Panc1 (cell line): ENCODE measurements around the gene TBC1D7.

Experiments
- POLR2AphosphoS5 ChIP-seq: IDR thresholded peaks from 2 replicates; pipeline ENCODE4 v1.6.1; 2012; ENCODE audit warnings: mild to moderate bottlenecking, low read depth, low read length, moderate library complexity
- TF ChIP-seq, protein P1 (sequence below): fragments of 450-650 bp; IDR thresholded peaks from 2 replicates; pipeline ENCODE4 v1.5.1; 2017; ENCODE audit warnings: mild to moderate bottlenecking
- TF ChIP-seq, protein P2 (sequence below), 2 experiments: IDR thresholded peaks; 2 replicates each; pipeline ENCODE4 v1.6.1; 2011 to 2012; ENCODE audit warnings: low read depth in 2 of 2, control low read depth in 1 of 2, low read length in 1 of 2, mild to moderate bottlenecking in 1 of 2, moderate library complexity in 1 of 2; ENCODE audit not compliant: insufficient read depth in 1 of 2

DNA sequence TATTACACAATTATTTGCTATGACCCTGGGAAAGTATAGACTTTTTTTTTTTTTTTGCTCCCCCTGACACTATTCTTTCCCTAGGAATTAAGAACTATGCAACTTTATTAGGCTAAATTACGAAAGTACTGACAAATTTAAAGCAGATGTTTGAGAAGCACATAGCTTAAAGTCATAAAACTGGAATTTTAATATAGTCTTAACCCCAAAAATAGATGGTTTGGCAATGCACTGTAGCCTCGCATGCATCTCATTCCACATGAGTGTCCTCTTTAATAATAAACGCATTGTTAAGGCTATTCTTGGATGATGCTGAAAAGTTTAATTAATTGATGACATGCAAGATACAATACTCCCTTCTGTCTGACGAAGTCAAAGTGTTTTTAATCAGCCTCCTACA is 49.3 kb downstream of the TBC1D7 start:
- TF ChIP-seq, protein P1, sequence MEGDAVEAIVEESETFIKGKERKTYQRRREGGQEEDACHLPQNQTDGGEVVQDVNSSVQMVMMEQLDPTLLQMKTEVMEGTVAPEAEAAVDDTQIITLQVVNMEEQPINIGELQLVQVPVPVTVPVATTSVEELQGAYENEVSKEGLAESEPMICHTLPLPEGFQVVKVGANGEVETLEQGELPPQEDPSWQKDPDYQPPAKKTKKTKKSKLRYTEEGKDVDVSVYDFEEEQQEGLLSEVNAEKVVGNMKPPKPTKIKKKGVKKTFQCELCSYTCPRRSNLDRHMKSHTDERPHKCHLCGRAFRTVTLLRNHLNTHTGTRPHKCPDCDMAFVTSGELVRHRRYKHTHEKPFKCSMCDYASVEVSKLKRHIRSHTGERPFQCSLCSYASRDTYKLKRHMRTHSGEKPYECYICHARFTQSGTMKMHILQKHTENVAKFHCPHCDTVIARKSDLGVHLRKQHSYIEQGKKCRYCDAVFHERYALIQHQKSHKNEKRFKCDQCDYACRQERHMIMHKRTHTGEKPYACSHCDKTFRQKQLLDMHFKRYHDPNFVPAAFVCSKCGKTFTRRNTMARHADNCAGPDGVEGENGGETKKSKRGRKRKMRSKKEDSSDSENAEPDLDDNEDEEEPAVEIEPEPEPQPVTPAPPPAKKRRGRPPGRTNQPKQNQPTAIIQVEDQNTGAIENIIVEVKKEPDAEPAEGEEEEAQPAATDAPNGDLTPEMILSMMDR: no peak
- no peak for TF ChIP-seq POLR2AphosphoS5
- TF ChIP-seq, protein P2, sequence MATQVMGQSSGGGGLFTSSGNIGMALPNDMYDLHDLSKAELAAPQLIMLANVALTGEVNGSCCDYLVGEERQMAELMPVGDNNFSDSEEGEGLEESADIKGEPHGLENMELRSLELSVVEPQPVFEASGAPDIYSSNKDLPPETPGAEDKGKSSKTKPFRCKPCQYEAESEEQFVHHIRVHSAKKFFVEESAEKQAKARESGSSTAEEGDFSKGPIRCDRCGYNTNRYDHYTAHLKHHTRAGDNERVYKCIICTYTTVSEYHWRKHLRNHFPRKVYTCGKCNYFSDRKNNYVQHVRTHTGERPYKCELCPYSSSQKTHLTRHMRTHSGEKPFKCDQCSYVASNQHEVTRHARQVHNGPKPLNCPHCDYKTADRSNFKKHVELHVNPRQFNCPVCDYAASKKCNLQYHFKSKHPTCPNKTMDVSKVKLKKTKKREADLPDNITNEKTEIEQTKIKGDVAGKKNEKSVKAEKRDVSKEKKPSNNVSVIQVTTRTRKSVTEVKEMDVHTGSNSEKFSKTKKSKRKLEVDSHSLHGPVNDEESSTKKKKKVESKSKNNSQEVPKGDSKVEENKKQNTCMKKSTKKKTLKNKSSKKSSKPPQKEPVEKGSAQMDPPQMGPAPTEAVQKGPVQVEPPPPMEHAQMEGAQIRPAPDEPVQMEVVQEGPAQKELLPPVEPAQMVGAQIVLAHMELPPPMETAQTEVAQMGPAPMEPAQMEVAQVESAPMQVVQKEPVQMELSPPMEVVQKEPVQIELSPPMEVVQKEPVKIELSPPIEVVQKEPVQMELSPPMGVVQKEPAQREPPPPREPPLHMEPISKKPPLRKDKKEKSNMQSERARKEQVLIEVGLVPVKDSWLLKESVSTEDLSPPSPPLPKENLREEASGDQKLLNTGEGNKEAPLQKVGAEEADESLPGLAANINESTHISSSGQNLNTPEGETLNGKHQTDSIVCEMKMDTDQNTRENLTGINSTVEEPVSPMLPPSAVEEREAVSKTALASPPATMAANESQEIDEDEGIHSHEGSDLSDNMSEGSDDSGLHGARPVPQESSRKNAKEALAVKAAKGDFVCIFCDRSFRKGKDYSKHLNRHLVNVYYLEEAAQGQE (IDR thresholded peaks at IDR 0.05; ENCODE audit: insufficient read depth in 1 of 2, low read depth in 2 of 2, low read length in 1 of 2): no peak
